Neural progenitor cell (in vitro differentiated cells): ENCODE measurements around the gene OAS3.

Source experiments
- CTCF ChIP-seq: fragments of 200-600 bp; sonication (generic); IDR thresholded peaks from 2 replicates; pipeline ENCODE4 v1.5.1; 2017; ENCODE audit warnings: antibody characterized with exemption, mild to moderate bottlenecking
- EZH2 ChIP-seq: fragments of 200-600 bp; sonication (generic); IDR thresholded peaks from 2 replicates; pipeline ENCODE4 v1.6.1; 2017; ENCODE audit warnings: antibody characterized with exemption, mild to moderate bottlenecking, moderate library complexity

GRCh38 chr12:112998987-112999767 lies 60.9 kb downstream of the OAS3 start:
- TF ChIP-seq CTCF (no peak), EZH2 (no peak)
